Caco-2 (cell line): Measurements from ENCODE around the gene FN1. TPM values are rescaled to one million over a fixed set of nuclear protein-coding genes. Genes with fewer than 3 reads are reported as not detected.

ENCODE experiments used
- BruUV-seq: library from RNA; stranded (reverse); fragments of 400-500 nt; replicated peaks from 2 replicates; lab custom pipeline; 2021; lab: Mats Ljungman, UMichigan
- CTCF ChIA-PET: fragments of 300-600 bp; sonication (Branson Sonifier 250); formaldehyde crosslinking; loops from one replicate; lab custom pipeline; 2022; ENCODE audit warnings: antibody characterized with exemption; lab: Charles Lee
- POLR2A ChIA-PET: fragments of 300-600 bp; sonication (Branson Sonifier 250); formaldehyde crosslinking; loops from one replicate; lab custom pipeline; 2022; ENCODE audit warnings: antibody characterized with exemption; lab: Charles Lee
- DNase-seq, 2 experiments: peaks; one replicate each; pipeline versions ENCODE4 v3.0.0 to v3.0.0-alpha.2; 2020 to 2022
- H3K27me3 ChIP-seq: replicated peaks from 2 replicates; pipeline ENCODE4 v1.6.0; 2011; ENCODE audit warnings: low read length; ENCODE audit not compliant: control insufficient read depth, insufficient read depth
- H3K36me3 ChIP-seq: 2 replicates; pipeline ENCODE4 v1.5.1; 2011; ENCODE audit warnings: low read length; ENCODE audit not compliant: control insufficient read depth, insufficient read depth
- H3K4me1 ChIP-seq: fragments of 250-450 bp; sonication (Bioruptor Pico); 2 replicates; pipeline ENCODE4 v1.5.1; 2020; ENCODE audit warnings: mild to moderate bottlenecking
- H3K4me3 ChIP-seq: 2 replicates; pipeline ENCODE4 v1.5.1; 2011; ENCODE audit warnings: low read depth, mild to moderate bottlenecking, control low read depth, low read length
- H3K9me3 ChIP-seq: fragments of 250-450 bp; sonication (Bioruptor Pico); 2 replicates; pipeline ENCODE4 v1.5.1; 2020; ENCODE audit warnings: mild to moderate bottlenecking, moderate library complexity
- H3K27ac Mint-ChIP-seq: one replicate; pipeline ENCODE4 v1.8.0; 2022; ENCODE audit warnings: mixed read lengths; ENCODE audit not compliant: unreplicated experiment
- H3K27me3 Mint-ChIP-seq: one replicate; pipeline ENCODE4 v1.8.0; 2022; ENCODE audit warnings: mixed read lengths; ENCODE audit not compliant: insufficient read depth, unreplicated experiment
- H3K36me3 Mint-ChIP-seq: one replicate; pipeline ENCODE4 v1.8.0; 2022; ENCODE audit warnings: mild to moderate bottlenecking, mixed read lengths; ENCODE audit not compliant: insufficient read depth, unreplicated experiment
- H3K4me1 Mint-ChIP-seq: one replicate; pipeline ENCODE4 v1.8.0; 2022; ENCODE audit warnings: low read depth, mixed read lengths; ENCODE audit not compliant: unreplicated experiment
- H3K4me3 Mint-ChIP-seq: one replicate; pipeline ENCODE4 v1.8.0; 2022; ENCODE audit warnings: mild to moderate bottlenecking, moderate library complexity, mixed read lengths; ENCODE audit not compliant: unreplicated experiment
- H3K9me3 Mint-ChIP-seq: one replicate; pipeline ENCODE4 v1.8.0; 2022; ENCODE audit warnings: mixed read lengths; ENCODE audit not compliant: unreplicated experiment
- CTCF ChIP-seq, 2 experiments: fragments of 200-600 bp in 1 of 2; IDR thresholded peaks; 1 replicate in 1 of 2; 2 replicates in 1 of 2; pipeline versions ENCODE4 v1.5.1 to v1.8.0; 2011 to 2022; ENCODE audit warnings: antibody characterized with exemption in 1 of 2, control low read depth in 1 of 2, inconsistent platforms in 1 of 2, low read depth in 1 of 2, low read length in 1 of 2, mild to moderate bottlenecking in 1 of 2, moderate library complexity in 1 of 2; ENCODE audit not compliant: insufficient read depth in 1 of 2, severe bottlenecking in 1 of 2, unreplicated experiment in 1 of 2
- intact Hi-C: fragments of 100-400 bp; cut with micrococcal nuclease; formaldehyde crosslinking; loops from one replicate; pipeline ENCODE4 v1.10.0; 2022; ENCODE audit not compliant: unreplicated experiment
- total RNA-seq: library from RNA; stranded (reverse); gene quantifications from 2 replicates; pipeline ENCODE4 v1.2.3, GENCODE V29; 2022

Gene FN1
- total RNA-seq, 1 experiment from 2014 or later = 3,805 TPM

DNA sequence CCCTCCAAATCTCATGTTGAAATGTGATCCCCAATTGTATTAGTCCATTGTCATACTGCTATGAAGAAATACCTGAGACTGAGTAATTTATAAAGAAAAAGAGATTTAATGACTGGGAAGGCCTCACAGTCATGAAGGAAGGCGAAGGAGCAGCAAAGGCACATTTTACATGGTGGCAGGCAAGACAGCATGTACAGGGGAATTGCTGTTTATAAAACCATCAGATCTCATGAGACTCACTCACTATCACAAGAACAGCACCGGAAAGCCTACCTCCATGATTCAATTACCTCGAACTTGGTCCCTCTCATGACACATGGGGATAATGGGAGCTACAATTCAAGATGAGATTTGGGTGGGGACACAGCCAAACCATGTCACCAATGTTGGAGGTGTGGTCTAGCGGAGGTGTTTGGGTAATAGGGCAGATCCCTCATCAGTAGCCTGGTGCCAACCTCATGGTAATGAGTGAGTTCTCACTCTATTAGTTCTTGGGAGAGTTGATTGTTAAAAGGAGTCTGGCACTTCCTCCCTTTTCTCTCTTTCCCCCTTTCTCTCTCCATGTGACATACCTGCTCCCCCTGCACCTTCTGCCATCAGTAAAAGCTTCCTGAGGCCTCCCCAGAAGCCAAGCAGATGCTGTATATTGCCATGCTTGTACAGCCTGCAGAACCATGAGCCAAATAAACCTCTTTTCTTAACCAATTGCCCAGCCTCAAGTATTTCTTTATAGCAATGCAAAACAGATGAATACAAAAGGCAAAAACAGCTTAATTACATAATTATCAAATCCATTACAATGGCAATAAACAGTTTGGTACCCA is 14.5 kb upstream of the FN1 start:
- Mint-ChIP-seq H3K27me3 (no peaks in the 10 kb centered on the region), H3K4me3 (no peak overlapping the region), H3K27ac (no peak overlapping the region), H3K36me3 (no peaks in the 10 kb centered on the region), H3K9me3 (peaks cover 15% of the 10 kb centered on the region), H3K4me1 (peaks cover 34% of the 10 kb centered on the region)
- POLR2A ChIA-PET = interaction anchor here (0.6 kb wide), 1 partner anchor 321 kb away, joined by 3 read pairs; no protein-coding TSS in a partner anchor
- DNase-seq = no peak
- Histone ChIP-seq H3K27me3 (no peaks in the 10 kb centered on the region), H3K4me1 (peaks cover 28% of the 10 kb centered on the region), H3K36me3 (no peaks in the 10 kb centered on the region; the same call in 1 of the 2 replicates), H3K9me3 (no peaks in the 10 kb centered on the region; the same call in 1 of the 2 replicates), H3K4me3 (no peak overlapping the region)
- intact Hi-C loops = no loop called here
- BruUV-seq = no TSS peak
- no peak for TF ChIP-seq CTCF (IDR thresholded peaks at IDR 0.05; ENCODE audit: insufficient read depth in 1 of 2, low read depth in 1 of 2, low read length in 1 of 2, severe bottlenecking in 1 of 2, unreplicated experiment in 1 of 2)
- CTCF ChIA-PET = no interaction called here

DNA sequence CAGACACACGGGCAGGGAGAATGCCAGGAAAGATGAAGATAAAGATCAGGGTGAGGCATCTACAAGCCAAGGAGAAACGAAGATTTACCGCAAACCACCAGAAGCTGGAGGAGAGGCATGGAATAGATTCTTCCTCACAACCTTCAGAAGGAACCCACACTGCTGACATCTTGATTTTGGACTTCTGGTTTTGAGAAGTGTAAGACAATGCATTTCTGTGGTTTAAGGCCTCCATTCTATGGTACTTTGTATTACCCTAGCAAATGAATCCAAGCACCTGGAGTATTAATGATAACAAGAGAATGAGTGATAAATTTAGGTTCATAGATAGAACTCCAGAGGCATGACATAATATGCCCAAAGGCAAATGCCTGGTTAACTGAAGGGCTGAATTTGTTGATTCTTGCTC is 11.8 kb upstream of the FN1 start:
- Mint-ChIP-seq H3K27ac (no peak overlapping the region), H3K4me3 (no peak overlapping the region), H3K4me1 (peaks cover 30% of the 10 kb centered on the region), H3K36me3 (no peaks in the 10 kb centered on the region), H3K27me3 (no peaks in the 10 kb centered on the region), H3K9me3 (peaks cover 15% of the 10 kb centered on the region)
- CTCF ChIA-PET = no interaction called here
- H3K4me1 ChIP-seq = peaks cover 19% of the 10 kb centered on the region
- no peaks in the 10 kb centered on the region; the same call in 1 of the 2 replicates for H3K9me3 ChIP-seq
- no TSS peak for BruUV-seq
- no peaks in the 10 kb centered on the region; the same call in 1 of the 2 replicates for H3K36me3 ChIP-seq
- H3K27me3 ChIP-seq = no peaks in the 10 kb centered on the region
- POLR2A ChIA-PET = interaction anchor here (0.6 kb wide), 1 partner anchor 387 kb away, joined by 10 read pairs; no protein-coding TSS in a partner anchor
- no peak overlapping the region for H3K4me3 ChIP-seq
- no peak for DNase-seq
- intact Hi-C loops = no loop called here
- TF ChIP-seq CTCF (IDR thresholded peaks at IDR 0.05; ENCODE audit: insufficient read depth in 1 of 2, low read depth in 1 of 2, low read length in 1 of 2, severe bottlenecking in 1 of 2, unreplicated experiment in 1 of 2) = no peak

DNA sequence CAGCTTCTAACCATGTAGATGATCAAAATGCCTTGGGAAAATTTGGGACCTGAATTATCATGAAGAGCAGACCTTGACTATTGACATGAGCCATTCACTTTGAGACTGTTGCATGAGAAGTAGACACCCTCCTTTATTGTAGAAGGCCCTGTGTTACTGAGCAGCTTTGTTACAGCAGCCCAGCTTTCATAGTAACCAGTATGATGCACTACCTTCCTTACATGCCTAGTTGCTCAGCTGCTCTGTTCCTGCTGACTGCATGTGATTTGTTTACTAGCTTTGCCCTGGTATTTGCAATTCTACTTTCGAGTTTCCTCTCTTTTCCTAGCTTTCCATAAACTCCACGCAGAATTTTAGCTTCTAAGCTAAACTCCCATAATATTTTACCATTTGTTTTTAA is 11.2 kb upstream of the FN1 start:
- no peaks in the 10 kb centered on the region for H3K27me3 Mint-ChIP-seq
- no peak overlapping the region for H3K4me3 ChIP-seq
- H3K4me1 ChIP-seq = peaks cover 23% of the 10 kb centered on the region
- H3K27me3 ChIP-seq = no peaks in the 10 kb centered on the region
- no TSS peak for BruUV-seq
- no peak for DNase-seq
- H3K9me3 ChIP-seq = no peaks in the 10 kb centered on the region; the same call in 1 of the 2 replicates
- intact Hi-C loops = no loop called here
- POLR2A ChIA-PET = no interaction called here
- no peak overlapping the region for H3K27ac Mint-ChIP-seq
- no peaks in the 10 kb centered on the region; the same call in 1 of the 2 replicates for H3K36me3 ChIP-seq
- H3K36me3 Mint-ChIP-seq = no peaks in the 10 kb centered on the region
- TF ChIP-seq CTCF (IDR thresholded peaks at IDR 0.05; ENCODE audit: insufficient read depth in 1 of 2, low read depth in 1 of 2, low read length in 1 of 2, severe bottlenecking in 1 of 2, unreplicated experiment in 1 of 2) = no peak
- H3K4me3 Mint-ChIP-seq = no peak overlapping the region
- H3K9me3 Mint-ChIP-seq = peaks cover 15% of the 10 kb centered on the region
- H3K4me1 Mint-ChIP-seq = peaks cover 27% of the 10 kb centered on the region
- CTCF ChIA-PET = no interaction called here
